ENCODE measurements around the gene EDDM3A.

DNA sequence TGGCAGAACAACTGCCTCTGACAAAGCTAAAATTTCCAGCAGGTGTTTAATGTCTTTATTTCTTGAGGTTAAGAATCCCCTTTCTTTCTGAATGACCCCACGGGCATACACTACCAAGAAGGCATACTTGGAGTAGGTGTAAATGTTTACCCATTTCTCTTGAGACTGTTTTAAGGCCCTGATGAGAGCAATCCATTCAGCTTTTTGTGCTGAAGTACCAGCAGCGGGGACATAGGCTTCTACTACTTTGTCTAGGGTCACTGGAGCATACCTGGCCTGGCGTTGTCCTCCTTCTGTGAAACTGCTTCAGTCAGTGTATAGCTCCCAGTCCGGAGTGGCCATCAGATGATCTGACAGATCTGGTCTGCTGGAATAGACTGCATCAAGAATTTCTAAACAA lies 34.4 kb upstream of the EDDM3A start:
- no peak for TF ChIP-seq EZH2 (IDR thresholded peaks at IDR 0.05; ENCODE audit: insufficient read depth, poor library complexity, severe bottlenecking)
- no peak for TF ChIP-seq EZH2phosphoT487 (IDR thresholded peaks at IDR 0.05; ENCODE audit: insufficient read depth, low read depth)
